Measurements from ENCODE around the gene TMEM119. TPM values are rescaled to one million over a fixed set of nuclear protein-coding genes. Genes with fewer than 3 reads are reported as not detected.

Gene TMEM119
- total RNA-seq, 2 experiments from 2014 or later: not detected

DNA sequence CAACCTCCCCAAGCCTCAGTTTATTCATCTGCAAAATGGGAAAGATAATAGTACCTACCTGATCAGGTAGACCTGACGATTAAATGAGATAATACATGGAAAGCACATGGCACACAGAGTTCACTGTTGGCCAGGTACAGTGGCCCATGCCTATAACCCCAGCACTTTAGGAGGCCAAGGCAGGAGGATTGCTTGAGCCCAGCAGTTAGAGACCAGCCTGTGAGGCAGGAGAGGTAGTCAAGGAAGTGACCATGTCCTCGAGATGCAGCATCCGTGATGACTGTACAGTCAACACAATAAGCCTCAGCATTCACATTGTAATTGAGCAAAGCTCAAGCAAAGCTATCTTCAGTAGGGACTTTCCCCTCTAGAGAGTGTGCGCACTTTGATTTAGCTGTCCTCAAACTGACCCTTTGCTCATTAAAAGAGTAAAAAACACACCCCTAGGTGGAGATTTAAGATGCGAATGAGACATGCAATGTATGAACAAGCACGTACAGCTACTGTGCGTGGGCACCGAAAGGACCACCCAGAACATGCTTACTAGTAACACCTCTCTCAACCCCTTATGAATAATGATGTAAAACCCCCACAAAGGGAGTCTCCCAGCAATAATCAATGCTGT, 25.6 kb downstream of the TMEM119 start:
- intact Hi-C loops (cut with micrococcal nuclease): no loop called here
- Mint-ChIP-seq H3K4me1 (ENCODE audit: low read depth) (peaks cover 79% of the 10 kb centered on the region), H3K36me3 (ENCODE audit: low read depth) (peaks cover 30% of the 10 kb centered on the region), H3K4me3 (no peak overlapping the region), H3K27me3 (ENCODE audit: low read depth) (no peaks in the 10 kb centered on the region), H3K9me3 (no peaks in the 10 kb centered on the region), H3K27ac (no peak overlapping the region)
- CTCF ChIA-PET: interaction anchor here (0.9 to 11.5 kb wide), 8 partner anchors 8 to 231 kb away, joined by 3 to 306 read pairs (median 4); partner anchors contain the start of gene ISCU
- no peak for DNase-seq

DNA sequence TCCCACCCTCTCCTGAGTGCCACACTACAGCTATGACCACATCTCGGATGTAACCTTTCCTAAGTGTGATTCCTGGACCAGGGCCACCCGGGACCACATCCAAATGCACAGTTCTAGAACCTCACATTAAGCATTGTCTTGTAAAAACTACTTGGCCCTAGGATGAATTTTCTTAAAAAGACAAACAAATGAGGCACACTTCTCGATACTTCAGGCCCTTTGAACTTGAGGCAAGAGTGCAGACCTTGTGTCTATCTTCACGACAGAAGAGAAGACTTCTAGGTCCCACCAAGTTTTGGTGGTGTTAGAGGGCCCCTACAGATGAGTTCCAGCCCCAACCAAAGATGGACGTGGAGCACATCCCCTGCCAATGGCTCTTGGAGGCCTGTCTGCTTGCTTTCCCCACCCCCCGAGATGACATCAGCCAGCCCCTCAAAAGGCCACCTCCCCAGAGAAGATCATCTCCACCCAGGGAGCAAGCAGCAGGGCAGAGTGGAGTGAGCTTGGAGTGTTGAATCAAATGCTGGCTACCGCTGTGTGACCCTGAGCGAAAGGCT, 26.2 kb downstream of the TMEM119 start:
- CTCF ChIA-PET: interaction anchor here (0.8 to 11.5 kb wide), 5 partner anchors 45 to 230 kb away, joined by 3 to 306 read pairs (median 4); no protein-coding TSS in a partner anchor
- Mint-ChIP-seq H3K4me3 (no peak overlapping the region), H3K4me1 (ENCODE audit: low read depth) (peaks cover 84% of the 10 kb centered on the region), H3K36me3 (ENCODE audit: low read depth) (peaks cover 33% of the 10 kb centered on the region), H3K27me3 (ENCODE audit: low read depth) (no peaks in the 10 kb centered on the region), H3K9me3 (no peaks in the 10 kb centered on the region), H3K27ac (no peak overlapping the region)
- DNase-seq: no peak
- intact Hi-C loops (cut with micrococcal nuclease): no loop called here

GRCh38 chr12:108570743-108571608, 26.9 kb downstream of the TMEM119 start:
- peak; percentile 33 for DNase-seq
- intact Hi-C loops (cut with micrococcal nuclease): no loop called here
- peak overlapping the region; percentile 22 for H3K27ac Mint-ChIP-seq
- peaks cover 88% of the 10 kb centered on the region for H3K4me1 Mint-ChIP-seq (ENCODE audit: low read depth)
- CTCF ChIA-PET: interaction anchor here (0.6 to 11.5 kb wide), 7 partner anchors 45 to 231 kb away, joined by 3 to 306 read pairs (median 4); no protein-coding TSS in a partner anchor
- peaks cover 40% of the 10 kb centered on the region for H3K36me3 Mint-ChIP-seq (ENCODE audit: low read depth)
- no peak overlapping the region for H3K4me3 Mint-ChIP-seq
- no peaks in the 10 kb centered on the region for H3K27me3 Mint-ChIP-seq (ENCODE audit: low read depth)
- no peaks in the 10 kb centered on the region for H3K9me3 Mint-ChIP-seq

DNA sequence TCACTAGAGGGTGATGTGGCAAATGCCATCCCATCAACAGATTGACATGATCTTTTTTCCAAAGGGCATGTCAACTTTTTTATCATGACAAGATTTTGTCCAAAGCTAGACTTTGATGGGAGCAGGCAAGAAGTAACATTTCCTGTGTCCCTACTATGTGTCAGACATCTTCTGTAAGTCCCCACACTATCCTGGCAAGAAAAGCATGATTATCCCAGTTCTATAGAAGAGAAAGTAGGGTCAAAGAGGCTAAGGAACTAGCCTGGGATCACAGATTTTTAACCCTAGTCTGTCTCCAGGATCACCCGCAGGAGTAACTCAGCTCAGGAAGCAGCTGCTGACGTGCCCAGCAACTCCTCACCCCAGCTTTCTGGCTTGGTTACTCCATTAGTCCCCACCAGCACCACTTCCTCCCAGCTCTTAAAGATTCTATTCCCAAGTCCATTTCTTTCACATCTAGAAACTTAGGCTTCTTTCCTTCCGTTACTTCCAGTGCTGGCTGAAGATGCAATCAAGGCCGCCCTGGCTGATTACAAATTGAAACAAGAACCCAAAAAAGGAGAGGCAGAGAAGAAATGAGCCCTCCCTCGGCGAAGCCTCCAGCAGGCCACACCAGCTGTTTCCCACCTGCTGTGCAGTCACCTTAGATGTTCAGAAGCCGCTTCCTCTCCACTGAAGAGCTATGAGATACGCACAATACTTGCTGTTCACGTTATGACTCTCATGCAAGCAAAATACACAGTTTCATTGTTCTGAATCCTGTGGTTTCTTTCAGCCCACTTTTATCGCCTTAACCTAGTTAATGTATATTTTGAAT, 29.3 kb downstream of the TMEM119 start:
- Mint-ChIP-seq H3K27me3 (ENCODE audit: low read depth) (no peaks in the 10 kb centered on the region), H3K4me3 (peak overlapping the region; percentile 30), H3K4me1 (ENCODE audit: low read depth) (peaks cover 90% of the 10 kb centered on the region), H3K9me3 (no peaks in the 10 kb centered on the region), H3K27ac (peak overlapping the region; percentile 91), H3K36me3 (ENCODE audit: low read depth) (peaks cover 50% of the 10 kb centered on the region)
- peak; percentile 89 for DNase-seq
- CTCF ChIA-PET: interaction anchor here (0.7 to 11.5 kb wide), 7 partner anchors 36 to 235 kb away, joined by 3 to 306 read pairs (median 6); partner anchors contain the start of gene SELPLG
- intact Hi-C loops (cut with micrococcal nuclease): loop anchor here (1.0 to 10.0 kb wide), 6 partner anchors 7 to 1436 kb away; partner anchors contain the start of genes SART3 and SELPLG

GRCh38 chr12:108567406-108568337, 30.2 kb downstream of the TMEM119 start:
- intact Hi-C loops (cut with micrococcal nuclease): loop anchor here (1.0 to 10.0 kb wide), 2 partner anchors 66 to 1437 kb away; partner anchors contain the start of gene SELPLG
- Mint-ChIP-seq H3K4me1 (ENCODE audit: low read depth) (peaks cover 82% of the 10 kb centered on the region), H3K27ac (peak overlapping the region; percentile 91), H3K9me3 (no peaks in the 10 kb centered on the region), H3K27me3 (ENCODE audit: low read depth) (no peaks in the 10 kb centered on the region), H3K4me3 (no peak overlapping the region), H3K36me3 (ENCODE audit: low read depth) (peaks cover 50% of the 10 kb centered on the region)
- DNase-seq: no peak
- CTCF ChIA-PET: interaction anchor here (0.6 to 11.5 kb wide), 8 partner anchors 49 to 236 kb away, joined by 3 to 306 read pairs (median 5); partner anchors contain the start of gene SELPLG

DNA sequence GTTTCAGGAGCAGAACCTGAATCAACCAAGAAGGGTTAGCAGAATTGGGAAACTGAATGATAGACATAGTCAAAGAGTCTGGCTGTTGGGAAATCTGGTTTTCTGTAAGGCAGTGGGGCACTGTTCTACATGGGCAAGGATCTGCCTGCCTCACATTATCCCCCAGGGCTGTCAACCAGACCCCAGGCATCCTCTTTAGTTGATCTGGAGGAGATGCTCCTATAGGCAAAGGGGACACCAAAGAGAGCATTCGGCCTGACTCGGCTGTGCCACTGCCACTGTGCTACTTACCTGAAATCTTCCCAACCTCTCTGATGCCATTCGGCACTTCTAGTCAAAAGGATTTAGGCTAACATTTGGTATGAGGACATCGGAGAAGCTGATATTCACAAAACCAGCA, 31.4 kb downstream of the TMEM119 start:
- no peaks in the 10 kb centered on the region for H3K27me3 Mint-ChIP-seq (ENCODE audit: low read depth)
- peaks cover 50% of the 10 kb centered on the region for H3K36me3 Mint-ChIP-seq (ENCODE audit: low read depth)
- no peak overlapping the region for H3K4me3 Mint-ChIP-seq
- no peaks in the 10 kb centered on the region for H3K9me3 Mint-ChIP-seq
- intact Hi-C loops (cut with micrococcal nuclease): loop anchor here (10.0 kb wide), 1 partner anchor 1438 kb away; no protein-coding TSS in a partner anchor
- peaks cover 72% of the 10 kb centered on the region for H3K4me1 Mint-ChIP-seq (ENCODE audit: low read depth)
- H3K27ac Mint-ChIP-seq: no peak overlapping the region
- no peak for DNase-seq
- CTCF ChIA-PET: interaction anchor here (0.6 to 11.5 kb wide), 8 partner anchors 50 to 237 kb away, joined by 3 to 306 read pairs (median 4); partner anchors contain the start of gene SELPLG

DNA sequence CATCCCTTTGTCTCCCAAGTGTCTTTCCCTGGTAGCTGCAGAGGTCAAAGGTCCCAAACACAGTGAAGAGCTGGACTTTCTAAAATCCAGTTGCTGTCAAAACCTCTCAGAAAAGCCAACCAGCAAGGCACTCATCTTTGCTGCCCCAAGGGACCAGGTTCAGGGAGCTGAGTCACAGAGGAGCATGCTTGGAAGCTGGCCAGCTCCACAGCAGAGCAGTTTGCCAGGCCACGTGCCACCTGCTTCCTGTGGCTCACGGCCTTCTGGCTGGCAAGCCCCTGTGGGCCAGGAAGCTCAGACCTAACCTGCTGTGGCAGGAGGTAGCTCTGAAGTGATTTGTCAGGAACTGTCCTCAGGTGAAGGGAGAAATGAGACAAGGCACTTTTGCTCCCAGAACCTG, 31.9 kb downstream of the TMEM119 start:
- peak overlapping the region; percentile 78 for H3K27ac Mint-ChIP-seq
- DNase-seq: peak; percentile 85
- CTCF ChIA-PET: interaction anchor here (0.9 to 11.5 kb wide), 7 partner anchors 50 to 238 kb away, joined by 3 to 306 read pairs (median 4); no protein-coding TSS in a partner anchor
- H3K9me3 Mint-ChIP-seq: no peaks in the 10 kb centered on the region
- intact Hi-C loops (cut with micrococcal nuclease): loop anchor here (10.0 kb wide), 1 partner anchor 1439 kb away; no protein-coding TSS in a partner anchor
- H3K4me3 Mint-ChIP-seq: no peak overlapping the region
- no peaks in the 10 kb centered on the region for H3K27me3 Mint-ChIP-seq (ENCODE audit: low read depth)
- H3K36me3 Mint-ChIP-seq (ENCODE audit: low read depth): peaks cover 50% of the 10 kb centered on the region
- H3K4me1 Mint-ChIP-seq (ENCODE audit: low read depth): peaks cover 70% of the 10 kb centered on the region

GRCh38 chr12:108565146-108565545, 32.7 kb downstream of the TMEM119 start:
- H3K27ac Mint-ChIP-seq: no peak overlapping the region
- intact Hi-C loops (cut with micrococcal nuclease): loop anchor here (10.0 kb wide), 1 partner anchor 1440 kb away; no protein-coding TSS in a partner anchor
- DNase-seq: no peak
- H3K9me3 Mint-ChIP-seq: no peaks in the 10 kb centered on the region
- H3K4me3 Mint-ChIP-seq: no peak overlapping the region
- peaks cover 50% of the 10 kb centered on the region for H3K36me3 Mint-ChIP-seq (ENCODE audit: low read depth)
- CTCF ChIA-PET: interaction anchor here (0.9 to 11.5 kb wide), 8 partner anchors 51 to 239 kb away, joined by 3 to 306 read pairs (median 4); partner anchors contain the start of gene SELPLG
- peaks cover 61% of the 10 kb centered on the region for H3K4me1 Mint-ChIP-seq (ENCODE audit: low read depth)
- no peaks in the 10 kb centered on the region for H3K27me3 Mint-ChIP-seq (ENCODE audit: low read depth)

- Mint-ChIP-seq H3K4me3 (no peak overlapping the region), H3K9me3 (no peaks in the 10 kb centered on the region), H3K36me3 (ENCODE audit: low read depth) (peaks cover 50% of the 10 kb centered on the region), H3K27me3 (ENCODE audit: low read depth) (no peaks in the 10 kb centered on the region), H3K27ac (peak overlapping the region; percentile 16), H3K4me1 (ENCODE audit: low read depth) (peaks cover 61% of the 10 kb centered on the region)
- DNase-seq: no peak
- CTCF ChIA-PET: interaction anchor here (0.9 to 11.5 kb wide), 8 partner anchors 8 to 240 kb away, joined by 3 to 306 read pairs (median 6); partner anchors contain the start of gene SELPLG
- intact Hi-C loops (cut with micrococcal nuclease): loop anchor here (5.0 to 10.0 kb wide), 3 partner anchors 1008 to 1440 kb away; partner anchors contain the start of genes MMAB and MVK
These were observed 33.2 kb downstream of the TMEM119 start for GRCh38 chr12:108564724-108565123.

GRCh38 chr12:108563804-108564151, 34.1 kb downstream of the TMEM119 start:
- DNase-seq: no peak
- Mint-ChIP-seq H3K27me3 (ENCODE audit: low read depth) (no peaks in the 10 kb centered on the region), H3K4me3 (peak overlapping the region; percentile 100), H3K36me3 (ENCODE audit: low read depth) (peaks cover 43% of the 10 kb centered on the region), H3K9me3 (no peaks in the 10 kb centered on the region), H3K27ac (peak overlapping the region; percentile 94), H3K4me1 (ENCODE audit: low read depth) (peaks cover 61% of the 10 kb centered on the region)
- intact Hi-C loops (cut with micrococcal nuclease): loop anchor here (1.0 to 10.0 kb wide), 12 partner anchors 55 to 1441 kb away; partner anchors contain the start of genes ALKBH2, MMAB, MVK and PRDM4
- CTCF ChIA-PET: interaction anchor here (0.6 to 11.5 kb wide), 10 partner anchors 9 to 239 kb away, joined by 3 to 306 read pairs (median 5); partner anchors contain the start of gene SELPLG

Measured in activated naive CD4-positive, alpha-beta T cell treated with anti-CD3 and anti-CD28 coated beads for 36 hours (primary cell).